Activated CD8-positive, alpha-beta T cell treated with anti-CD3 and anti-CD28 coated beads for 36 hours (primary cell): ENCODE results near the gene NRG4. TPM values are rescaled to one million over a fixed set of nuclear protein-coding genes. Genes with fewer than 3 reads are reported as not detected.

Experiments used
- ATAC-seq: fragments of 200-7000 bp; cut with Tn5 transposase; one replicate; pipeline ENCODE4 v1.10.0; 2021; ENCODE audit warnings: mild to moderate bottlenecking, moderate library complexity
- CTCF ChIA-PET: fragments of 350-600 bp; sonication (Branson Sonifier 250); formaldehyde crosslinking; loops from one replicate; lab custom pipeline; 2021; ENCODE audit warnings: antibody characterized with exemption; lab: Charles Lee
- POLR2A ChIA-PET: fragments of 350-600 bp; sonication (Branson Sonifier 250); formaldehyde crosslinking; loops from one replicate; lab custom pipeline; 2021; ENCODE audit warnings: antibody characterized with exemption; lab: Charles Lee
- DNase-seq: peaks from one replicate; pipeline ENCODE4 v3.0.0-alpha.2; 2020
- H3K27ac Mint-ChIP-seq: one replicate; pipeline ENCODE4 v1.8.0; 2021; ENCODE audit warnings: mild to moderate bottlenecking, mixed read lengths
- H3K27me3 Mint-ChIP-seq: one replicate; pipeline ENCODE4 v1.8.0; 2021; ENCODE audit warnings: mixed read lengths
- H3K36me3 Mint-ChIP-seq: one replicate; pipeline ENCODE4 v1.8.0; 2021; ENCODE audit warnings: low read depth, mixed read lengths
- H3K4me1 Mint-ChIP-seq: one replicate; pipeline ENCODE4 v1.8.0; 2021; ENCODE audit warnings: low read depth, mixed read lengths
- H3K4me3 Mint-ChIP-seq: one replicate; pipeline ENCODE4 v1.8.0; 2021; ENCODE audit warnings: mild to moderate bottlenecking, moderate library complexity, mixed read lengths
- H3K9me3 Mint-ChIP-seq: one replicate; pipeline ENCODE4 v1.8.0; 2021; ENCODE audit warnings: mixed read lengths
- CTCF ChIP-seq: fragments of 200-600 bp; IDR thresholded peaks from one replicate; pipeline ENCODE4 v1.8.0; 2022; ENCODE audit warnings: antibody characterized with exemption, mild to moderate bottlenecking
- intact Hi-C: fragments of 100-400 bp; cut with micrococcal nuclease; formaldehyde crosslinking; loops from one replicate; pipeline ENCODE4 v1.10.0; 2022
- total RNA-seq, 2 experiments: library from RNA; stranded (reverse); gene quantifications; one replicate each; pipeline ENCODE4 v1.2.3, GENCODE V29; 2021

NRG4 gene
- total RNA-seq, 2 experiments from 2014 or later: not detected

- DNase-seq: no peak
- H3K36me3 Mint-ChIP-seq: no peaks in the 10 kb centered on the region
- POLR2A ChIA-PET: no interaction called here
- ATAC-seq: no peak
- intact Hi-C loops: no loop called here
- no peaks in the 10 kb centered on the region for H3K9me3 Mint-ChIP-seq
- TF ChIP-seq CTCF: no peak
- H3K4me3 Mint-ChIP-seq: no peak overlapping the region
- H3K4me1 Mint-ChIP-seq: peaks cover 3% of the 10 kb centered on the region
- CTCF ChIA-PET: no interaction called here
- peaks cover 28% of the 10 kb centered on the region for H3K27me3 Mint-ChIP-seq
- no peak overlapping the region for H3K27ac Mint-ChIP-seq
These were observed 1.6 kb downstream of the NRG4 start for GRCh38 chr15:76010613-76011012.

GRCh38 chr15:76006136-76006778 is 6.0 kb downstream of the NRG4 start:
- H3K27ac Mint-ChIP-seq: no peak overlapping the region
- no peaks in the 10 kb centered on the region for H3K4me1 Mint-ChIP-seq
- peaks cover 14% of the 10 kb centered on the region for H3K27me3 Mint-ChIP-seq
- no peak for TF ChIP-seq CTCF
- CTCF ChIA-PET: interaction anchor here (1.8 kb wide), 1 partner anchor 27 kb away, joined by 6 read pairs; no protein-coding TSS in a partner anchor
- no peak for ATAC-seq
- DNase-seq: no peak
- intact Hi-C loops: no loop called here
- H3K4me3 Mint-ChIP-seq: no peak overlapping the region
- POLR2A ChIA-PET: interaction anchor here (0.6 kb wide), 1 partner anchor 17 kb away, joined by 3 read pairs; no protein-coding TSS in a partner anchor
- no peaks in the 10 kb centered on the region for H3K36me3 Mint-ChIP-seq
- no peaks in the 10 kb centered on the region for H3K9me3 Mint-ChIP-seq

- DNase-seq (no peak), ATAC-seq (no peak)
- CTCF ChIA-PET: interaction anchor here (1.8 kb wide), 1 partner anchor 9 kb away, joined by 5 read pairs; the partner anchor contains the start of gene NRG4
- POLR2A ChIA-PET: no interaction called here
- Mint-ChIP-seq H3K27ac (no peak overlapping the region), H3K4me1 (no peaks in the 10 kb centered on the region), H3K4me3 (no peak overlapping the region), H3K36me3 (no peaks in the 10 kb centered on the region), H3K9me3 (no peaks in the 10 kb centered on the region), H3K27me3 (peaks cover 12% of the 10 kb centered on the region)
- intact Hi-C loops: no loop called here
- no peak for TF ChIP-seq CTCF
These were observed 8.9 kb downstream of the NRG4 start for GRCh38 chr15:76003364-76003763.

- ATAC-seq (no peak), DNase-seq (no peak)
- TF ChIP-seq CTCF: no peak
- CTCF ChIA-PET: interaction anchor here (0.9 kb wide), 1 partner anchor 144 kb away, joined by 3 read pairs; no protein-coding TSS in a partner anchor
- POLR2A ChIA-PET: no interaction called here
- no peaks in the 10 kb centered on the region for H3K4me1 Mint-ChIP-seq
- H3K27ac Mint-ChIP-seq: no peak overlapping the region
- no peaks in the 10 kb centered on the region for H3K36me3 Mint-ChIP-seq
- intact Hi-C loops: no loop called here
- H3K27me3 Mint-ChIP-seq: peaks cover 1% of the 10 kb centered on the region
- no peak overlapping the region for H3K4me3 Mint-ChIP-seq
- H3K9me3 Mint-ChIP-seq: peaks cover 6% of the 10 kb centered on the region
These were observed 16.6 kb downstream of the NRG4 start for GRCh38 chr15:75995611-75996010.

GRCh38 chr15:75994220-75994619 is 18.0 kb downstream of the NRG4 start:
- TF ChIP-seq CTCF: no peak
- Mint-ChIP-seq H3K9me3 (peaks cover 6% of the 10 kb centered on the region), H3K4me3 (no peak overlapping the region), H3K27ac (no peak overlapping the region), H3K27me3 (no peaks in the 10 kb centered on the region), H3K36me3 (no peaks in the 10 kb centered on the region), H3K4me1 (no peaks in the 10 kb centered on the region)
- intact Hi-C loops: no loop called here
- POLR2A ChIA-PET: no interaction called here
- no peak for DNase-seq
- ATAC-seq: no peak
- CTCF ChIA-PET: no interaction called here
